Panc1 (cell line): ENCODE data around the gene GAS7.

ENCODE experiments used
- CTCF ChIP-seq: fragments of 450-650 bp; IDR thresholded peaks from 2 replicates; pipeline ENCODE4 v1.5.1; 2017; ENCODE audit warnings: mild to moderate bottlenecking
- POLR2AphosphoS5 ChIP-seq: IDR thresholded peaks from 2 replicates; pipeline ENCODE4 v1.6.1; 2012; ENCODE audit warnings: mild to moderate bottlenecking, low read depth, low read length, moderate library complexity
- TF ChIP-seq, protein P1 (sequence below), 2 experiments: IDR thresholded peaks; 2 replicates each; pipeline ENCODE4 v1.6.1; 2011 to 2012; ENCODE audit warnings: low read depth in 2 of 2, control low read depth in 1 of 2, low read length in 1 of 2, mild to moderate bottlenecking in 1 of 2, moderate library complexity in 1 of 2; ENCODE audit not compliant: insufficient read depth in 1 of 2

GRCh38 chr17:10144982-10145381 lies 53.4 kb downstream of the GAS7 start:
- TF ChIP-seq CTCF (no peak), POLR2AphosphoS5 (no peak)
- TF ChIP-seq, protein P1, sequence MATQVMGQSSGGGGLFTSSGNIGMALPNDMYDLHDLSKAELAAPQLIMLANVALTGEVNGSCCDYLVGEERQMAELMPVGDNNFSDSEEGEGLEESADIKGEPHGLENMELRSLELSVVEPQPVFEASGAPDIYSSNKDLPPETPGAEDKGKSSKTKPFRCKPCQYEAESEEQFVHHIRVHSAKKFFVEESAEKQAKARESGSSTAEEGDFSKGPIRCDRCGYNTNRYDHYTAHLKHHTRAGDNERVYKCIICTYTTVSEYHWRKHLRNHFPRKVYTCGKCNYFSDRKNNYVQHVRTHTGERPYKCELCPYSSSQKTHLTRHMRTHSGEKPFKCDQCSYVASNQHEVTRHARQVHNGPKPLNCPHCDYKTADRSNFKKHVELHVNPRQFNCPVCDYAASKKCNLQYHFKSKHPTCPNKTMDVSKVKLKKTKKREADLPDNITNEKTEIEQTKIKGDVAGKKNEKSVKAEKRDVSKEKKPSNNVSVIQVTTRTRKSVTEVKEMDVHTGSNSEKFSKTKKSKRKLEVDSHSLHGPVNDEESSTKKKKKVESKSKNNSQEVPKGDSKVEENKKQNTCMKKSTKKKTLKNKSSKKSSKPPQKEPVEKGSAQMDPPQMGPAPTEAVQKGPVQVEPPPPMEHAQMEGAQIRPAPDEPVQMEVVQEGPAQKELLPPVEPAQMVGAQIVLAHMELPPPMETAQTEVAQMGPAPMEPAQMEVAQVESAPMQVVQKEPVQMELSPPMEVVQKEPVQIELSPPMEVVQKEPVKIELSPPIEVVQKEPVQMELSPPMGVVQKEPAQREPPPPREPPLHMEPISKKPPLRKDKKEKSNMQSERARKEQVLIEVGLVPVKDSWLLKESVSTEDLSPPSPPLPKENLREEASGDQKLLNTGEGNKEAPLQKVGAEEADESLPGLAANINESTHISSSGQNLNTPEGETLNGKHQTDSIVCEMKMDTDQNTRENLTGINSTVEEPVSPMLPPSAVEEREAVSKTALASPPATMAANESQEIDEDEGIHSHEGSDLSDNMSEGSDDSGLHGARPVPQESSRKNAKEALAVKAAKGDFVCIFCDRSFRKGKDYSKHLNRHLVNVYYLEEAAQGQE (IDR thresholded peaks at IDR 0.05; ENCODE audit: insufficient read depth in 1 of 2, low read depth in 2 of 2, low read length in 1 of 2): no peak
